H1 (cell line): Measurements from ENCODE around the gene CHODL. TPM values are rescaled to one million over a fixed set of nuclear protein-coding genes. Genes with fewer than 3 reads are reported as not detected.

Experiments
- ATF2 ChIP-seq: IDR thresholded peaks from 2 replicates; pipeline ENCODE4 v1.6.1; 2012; ENCODE audit warnings: low read length, inconsistent platforms
- BCL11A ChIP-seq, 2 experiments: IDR thresholded peaks; one replicate each; pipeline ENCODE4 v1.6.1; 2011; ENCODE audit warnings: low read depth in 2 of 2, low read length in 2 of 2, mild to moderate bottlenecking in 2 of 2
- BRCA1 ChIP-seq: IDR thresholded peaks from 2 replicates; pipeline ENCODE4 v1.6.1; 2012; ENCODE audit warnings: low read depth, low read length, improper control_type of control experiment
- CBX5 ChIP-seq: fragments of 300-800, 300-1000 bp; sonication (generic); IDR thresholded peaks from 2 replicates; pipeline ENCODE4 v1.7.1; 2016; ENCODE audit warnings: antibody characterized with exemption, low read length, low read depth
- CHD2 ChIP-seq: IDR thresholded peaks from 2 replicates; pipeline ENCODE4 v1.6.1; 2012; ENCODE audit warnings: low read length, improper control_type of control experiment
- CREB1 ChIP-seq: IDR thresholded peaks from 2 replicates; pipeline ENCODE4 v1.6.1; 2012; ENCODE audit warnings: inconsistent platforms
- MAFK ChIP-seq: IDR thresholded peaks from 2 replicates; pipeline ENCODE4 v1.6.1; 2012; ENCODE audit warnings: low read depth, mild to moderate bottlenecking, improper control_type of control experiment, low read length
- NRF1 ChIP-seq: IDR thresholded peaks from 2 replicates; pipeline ENCODE4 v1.6.1; 2011; ENCODE audit warnings: mild to moderate bottlenecking, low read depth, low read length, improper control_type of control experiment
- PHF8 ChIP-seq: fragments of 200-600 bp; sonication (generic); conservative IDR thresholded peaks from 2 replicates; pipeline ENCODE4 v1.7.1; 2012; ENCODE audit warnings: low read depth, mild to moderate bottlenecking, inconsistent platforms, low read length, moderate library complexity
- POU5F1 ChIP-seq: IDR thresholded peaks from 2 replicates; pipeline ENCODE4 v1.6.1; 2011; ENCODE audit warnings: low read depth, mild to moderate bottlenecking, low read length, moderate library complexity
- RNF2 ChIP-seq: fragments of 200-900, 300-1000 bp; sonication (generic); IDR thresholded peaks from 2 replicates; pipeline ENCODE4 v1.7.1; 2016; ENCODE audit warnings: borderline replicate concordance, low read depth, mild to moderate bottlenecking, antibody characterized with exemption, low read length; ENCODE audit not compliant: poor library complexity, severe bottlenecking; ENCODE audit errors: missing control alignments
- SIN3A ChIP-seq, 2 experiments: IDR thresholded peaks in 1 of 2; conservative IDR thresholded peaks in 1 of 2; 2 replicates each; pipeline ENCODE4 v1.6.1; 2011 to 2012; ENCODE audit warnings: low read length in 2 of 2, improper control_type of control experiment in 1 of 2, low read depth in 1 of 2, mild to moderate bottlenecking in 1 of 2
- SIRT6 ChIP-seq: IDR thresholded peaks from one replicate; pipeline ENCODE4 v1.7.1; 2012; ENCODE audit warnings: low read length, inconsistent platforms
- SIX5 ChIP-seq: IDR thresholded peaks from 2 replicates; pipeline ENCODE4 v1.6.1; 2011; ENCODE audit warnings: mild to moderate bottlenecking, low read depth, low read length
- SP1 ChIP-seq: IDR thresholded peaks from 2 replicates; pipeline ENCODE4 v1.6.1; 2011; ENCODE audit warnings: low read depth, low read length
- SRF ChIP-seq: IDR thresholded peaks from 2 replicates; pipeline ENCODE4 v1.6.1; 2011; ENCODE audit warnings: mild to moderate bottlenecking, low read depth, low read length, moderate library complexity
- TBP ChIP-seq: IDR thresholded peaks from 2 replicates; pipeline ENCODE4 v1.6.1; 2011; ENCODE audit warnings: low read depth, low read length, improper control_type of control experiment
- USF2 ChIP-seq: IDR thresholded peaks from 2 replicates; pipeline ENCODE4 v1.6.1; 2011; ENCODE audit warnings: low read length, improper control_type of control experiment
- YY1 ChIP-seq: IDR thresholded peaks from 2 replicates; pipeline ENCODE4 v1.6.1; 2011; ENCODE audit warnings: low read depth, mild to moderate bottlenecking, low read length
- ZNF274 ChIP-seq: IDR thresholded peaks from 2 replicates; pipeline ENCODE4 v1.7.0; 2012; ENCODE audit warnings: low read length, borderline replicate concordance; ENCODE audit errors: extremely low read depth
- polyA plus RNA-seq, 7 experiments: library from polyadenylated mRNA; depleted of rRNA in 3 of 7; stranded (reverse) in 5 of 7; unstranded in 2 of 7; fragments of >200 nt in 5 of 7; fragments of 200-250 nt in 2 of 7; gene quantifications; 1 replicate in 5 of 7; 2 replicates in 1 of 7; 4 replicates in 1 of 7; pipeline versions ENCODE4 v1.2.1 to v1.2.3, GENCODE V29; 2011 to 2013; ENCODE audit warnings: missing spikeins in 2 of 7, mixed read lengths in 2 of 7
- total RNA-seq: library from RNA; stranded (reverse); fragmentation: NEBNext Ultra II Directional; extraction: Animal tissue kit (Norgen Biotek cat#: 25700); gene quantifications from 2 replicates; pipeline ENCODE4 v1.2.1, GENCODE V29; 2021

Gene CHODL
- total and polyA plus RNA-seq, 2 of the 8 experiments (the other 6 are each of a cell fraction or from before 2014, with no cell fraction given), result 0.39 to 0.82 TPM

DNA sequence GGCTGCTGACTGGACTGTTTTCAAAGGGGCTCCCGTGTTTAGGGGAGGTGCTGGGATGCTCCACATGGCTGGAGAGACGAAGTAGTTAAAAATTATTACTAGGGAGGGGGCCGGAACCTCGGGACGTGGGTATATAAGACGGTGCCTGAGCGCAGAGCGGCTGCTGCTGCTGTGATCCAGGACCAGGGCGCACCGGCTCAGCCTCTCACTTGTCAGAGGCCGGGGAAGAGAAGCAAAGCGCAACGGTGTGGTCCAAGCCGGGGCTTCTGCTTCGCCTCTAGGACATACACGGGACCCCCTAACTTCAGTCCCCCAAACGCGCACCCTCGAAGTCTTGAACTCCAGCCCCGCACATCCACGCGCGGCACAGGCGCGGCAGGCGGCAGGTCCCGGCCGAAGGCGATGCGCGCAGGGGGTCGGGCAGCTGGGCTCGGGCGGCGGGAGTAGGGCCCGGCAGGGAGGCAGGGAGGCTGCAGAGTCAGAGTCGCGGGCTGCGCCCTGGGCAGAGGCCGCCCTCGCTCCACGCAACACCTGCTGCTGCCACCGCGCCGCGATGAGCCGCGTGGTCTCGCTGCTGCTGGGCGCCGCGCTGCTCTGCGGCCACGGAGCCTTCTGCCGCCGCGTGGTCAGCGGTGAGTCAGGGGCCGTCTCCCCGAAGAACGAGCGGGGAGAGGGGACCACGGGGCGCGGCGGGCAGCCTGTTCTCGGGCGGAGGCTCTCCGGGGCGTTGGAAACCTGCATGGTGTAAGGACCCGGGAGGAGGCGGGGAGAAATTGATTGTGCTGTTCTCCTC lies at the start of gene CHODL (continued):
- TF ChIP-seq SIN3A (conservative IDR thresholded peaks at IDR 0.05 in 1 of 2, IDR thresholded peaks at IDR 0.05 in 1 of 2; ENCODE audit: low read depth in 1 of 2, low read length in 2 of 2), result no peak
- TF ChIP-seq BCL11A (IDR thresholded peaks at IDR 0.05; ENCODE audit: low read depth in 2 of 2, low read length in 2 of 2), result no peak
- TF ChIP-seq BRCA1, result no peak
- no peak for TF ChIP-seq ZNF274
- TF ChIP-seq CHD2, result no peak
- no peak for TF ChIP-seq PHF8
- no peak for TF ChIP-seq MAFK
- no peak for TF ChIP-seq ATF2
- no peak for TF ChIP-seq RNF2
- no peak for TF ChIP-seq SRF
- TF ChIP-seq CBX5, result no peak
- TF ChIP-seq CREB1, result no peak
- no peak for TF ChIP-seq NRF1
- TF ChIP-seq USF2, result no peak
- TF ChIP-seq YY1, result no peak
- TF ChIP-seq SP1, result no peak
- TF ChIP-seq SIRT6, result no peak
- no peak for TF ChIP-seq SIX5
- no peak for TF ChIP-seq TBP
- no peak for TF ChIP-seq POU5F1
